ENCODE data around the gene ZNF234. TPM values are rescaled to one million over a fixed set of nuclear protein-coding genes. Genes with fewer than 3 reads are reported as not detected.

ZNF234 gene
- total and polyA plus RNA-seq, 2 of the 4 experiments (the other 2 are of a cell fraction) = 4.0 to 15.8 TPM

- Histone ChIP-seq H2BK15ac (ENCODE audit: low read depth, low read length) (no peak overlapping the region), H2BK5ac (ENCODE audit: low read depth, low read length, poor library complexity, severe bottlenecking) (no peak overlapping the region), H3K27ac (ENCODE audit: insufficient read depth, low read length) (no peak overlapping the region), H3K4me1 (ENCODE audit: control insufficient read depth, insufficient read depth, low read length) (no peaks in the 10 kb centered on the region), H4K91ac (ENCODE audit: insufficient read depth, low read depth, low read length) (no peak overlapping the region), H3K56ac (ENCODE audit: extremely low read depth, insufficient read depth, low read length) (no peak overlapping the region), H3K9ac (ENCODE audit: low read depth, low read length) (no peak overlapping the region), H3K14ac (replicated peaks; ENCODE audit: low read depth, low read length) (no peak overlapping the region), H3K27me3 (ENCODE audit: control insufficient read depth, insufficient read depth, low read length) (no peaks in the 10 kb centered on the region), H3K4me2 (ENCODE audit: low read depth, low read length) (no peak overlapping the region), H2AK9ac (replicated peaks; ENCODE audit: low read depth, low read length, poor library complexity) (no peak overlapping the region), H4K5ac (ENCODE audit: low read depth, low read length) (no peak overlapping the region), H3K36me3 (ENCODE audit: control insufficient read depth, insufficient read depth, low read length) (peaks cover 26% of the 10 kb centered on the region), H3K18ac (ENCODE audit: low read depth, low read length) (no peak overlapping the region), H3K4ac (ENCODE audit: low read depth, low read length) (no peak overlapping the region), H3K79me1 (ENCODE audit: low read depth in 1 of 2, low read length in 2 of 2) (peaks cover 5 to 19% of the 10 kb centered on the region in 2 experiments; a peak in 3 of 4 replicates), H3K4me3 (ENCODE audit: insufficient read depth, low read depth, low read length) (no peak overlapping the region), H2AK5ac (ENCODE audit: low read depth, low read length) (no peak overlapping the region), H2BK20ac (ENCODE audit: low read depth, low read length) (no peak overlapping the region), H2BK120ac (ENCODE audit: low read depth, low read length) (no peak overlapping the region), H4K8ac (ENCODE audit: low read depth in 2 of 2, low read length in 2 of 2) (no peak overlapping the region), H3K23ac (ENCODE audit: low read depth, low read length) (no peak overlapping the region), H2AFZ (replicated peaks; ENCODE audit: low read length, poor library complexity) (no peak overlapping the region), H3K9me1 (ENCODE audit: insufficient read depth, low read length) (no peaks in the 10 kb centered on the region), H4K20me1 (ENCODE audit: insufficient read depth, low read length) (no peaks in the 10 kb centered on the region), H3K9me3 (ENCODE audit: control insufficient read depth, insufficient read depth, low read length) (peaks cover 31% of the 10 kb centered on the region)
- in situ Hi-C loops (cut with MboI; ENCODE audit: low sequenced_read_pairs) = no loop called here
- CTCF ChIA-PET = no interaction called here
- POLR2A ChIA-PET (ENCODE audit: unreplicated experiment) = no interaction called here
- TF ChIP-seq CEBPB (IDR thresholded peaks at IDR 0.05; ENCODE audit: low read depth, low read length) (no peak), CHD1 (IDR thresholded peaks at IDR 0.05; ENCODE audit: low read depth, low read length) (no peak), FOS (IDR thresholded peaks at IDR 0.05; ENCODE audit: low read depth, low read length) (no peak), RFX5 (IDR thresholded peaks at IDR 0.05; ENCODE audit: low read depth, low read length) (no peak), MAZ (IDR thresholded peaks at IDR 0.05; ENCODE audit: borderline replicate concordance, low read depth, low read length) (no peak)
- intact Hi-C loops (cut with micrococcal nuclease) = no loop called here
- no TSS peak for BruUV-seq (replicated peaks)
- dilution Hi-C loops (cut with HindIII; ENCODE audit: low sequenced_read_pairs, unreplicated experiment) = no loop called here
- DNase-seq = no peak
- no peak for ATAC-seq (ENCODE audit: low read depth)
These were observed 31.9 kb upstream of the ZNF234 start for GRCh38 chr19:44109458-44109857.

All from IMR-90 (cell line).